SIG-M5 (cell line): ENCODE measurements around the gene DEAF1.
"Not testable (repeated sequence)": the region's sequence is repeated elsewhere in the genome, so short reads cannot be mapped to it uniquely, and the experiment has no call there.

ENCODE experiments used
- DNase-seq: peaks from one replicate; lab custom pipeline; 2025; lab: John Stamatoyannopoulos, UW

DEAF1 gene

GRCh38 chr11:680476-680875 lies 14.5 kb downstream of the DEAF1 start:
- no peak for DNase-seq

- DNase-seq: no peak
Observed at GRCh38 chr11:679271-680207, 15.5 kb downstream of the DEAF1 start.

DNA sequence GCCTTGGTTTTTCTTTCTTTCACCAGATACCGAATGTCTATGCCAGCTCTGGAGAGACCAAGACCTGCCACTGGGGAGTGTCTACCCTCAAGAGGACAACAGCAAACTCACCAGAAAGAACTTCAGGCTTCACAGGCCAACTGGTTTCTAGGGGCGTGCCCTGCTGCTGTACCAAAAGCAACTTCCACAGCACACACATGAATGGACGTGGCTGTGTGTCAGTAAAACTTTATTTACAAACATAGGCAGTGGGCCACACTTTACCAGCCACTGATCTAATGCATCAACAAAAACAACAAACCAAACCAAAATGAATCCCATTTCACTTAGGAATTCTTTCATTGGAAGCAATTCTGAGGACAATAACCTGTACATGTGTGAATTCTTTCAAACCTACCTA lies 16.7 kb downstream of the DEAF1 start:
- no peak for DNase-seq

GRCh38 chr11:674406-674805 lies 20.6 kb downstream of the DEAF1 start:
- DNase-seq: no peak

GRCh38 chr11:673866-674265 lies 21.2 kb downstream of the DEAF1 start:
- no peak for DNase-seq

- no peak for DNase-seq
Observed at GRCh38 chr11:665704-666281, 29.2 kb downstream of the DEAF1 start.

DNA sequence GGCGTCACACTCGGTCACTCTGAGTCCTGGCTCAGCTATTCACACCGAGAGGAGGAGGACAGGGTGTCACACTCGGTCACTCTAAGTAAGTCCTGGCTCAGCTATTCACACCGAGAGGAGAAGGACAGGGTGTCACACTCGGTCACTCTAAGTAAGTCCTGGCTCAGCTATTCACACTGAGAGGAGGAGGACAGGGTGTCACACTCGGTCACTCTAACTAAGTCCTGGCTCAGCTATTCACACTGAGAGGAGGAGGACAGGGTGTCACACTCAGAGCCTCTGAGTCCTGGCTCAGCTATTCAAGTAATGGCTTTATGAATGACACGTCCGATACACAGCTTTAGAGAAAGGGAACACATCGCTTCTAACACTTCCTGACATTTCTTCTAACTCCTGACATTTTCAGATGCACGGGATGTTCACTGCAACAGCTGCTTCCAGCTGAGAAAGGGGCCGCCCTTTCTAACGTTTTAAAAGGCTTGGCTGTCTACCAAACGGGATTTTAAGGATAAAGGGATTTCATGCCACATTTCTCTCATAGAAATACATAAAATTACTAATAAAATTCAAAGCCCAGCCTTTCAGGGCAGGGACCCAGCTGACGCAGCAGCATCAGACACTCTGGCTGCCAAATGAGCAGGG lies 29.8 kb downstream of the DEAF1 start:
- DNase-seq: no peak

- no peak for DNase-seq
Observed at GRCh38 chr11:662689-663274, 32.2 kb downstream of the DEAF1 start.

DNA sequence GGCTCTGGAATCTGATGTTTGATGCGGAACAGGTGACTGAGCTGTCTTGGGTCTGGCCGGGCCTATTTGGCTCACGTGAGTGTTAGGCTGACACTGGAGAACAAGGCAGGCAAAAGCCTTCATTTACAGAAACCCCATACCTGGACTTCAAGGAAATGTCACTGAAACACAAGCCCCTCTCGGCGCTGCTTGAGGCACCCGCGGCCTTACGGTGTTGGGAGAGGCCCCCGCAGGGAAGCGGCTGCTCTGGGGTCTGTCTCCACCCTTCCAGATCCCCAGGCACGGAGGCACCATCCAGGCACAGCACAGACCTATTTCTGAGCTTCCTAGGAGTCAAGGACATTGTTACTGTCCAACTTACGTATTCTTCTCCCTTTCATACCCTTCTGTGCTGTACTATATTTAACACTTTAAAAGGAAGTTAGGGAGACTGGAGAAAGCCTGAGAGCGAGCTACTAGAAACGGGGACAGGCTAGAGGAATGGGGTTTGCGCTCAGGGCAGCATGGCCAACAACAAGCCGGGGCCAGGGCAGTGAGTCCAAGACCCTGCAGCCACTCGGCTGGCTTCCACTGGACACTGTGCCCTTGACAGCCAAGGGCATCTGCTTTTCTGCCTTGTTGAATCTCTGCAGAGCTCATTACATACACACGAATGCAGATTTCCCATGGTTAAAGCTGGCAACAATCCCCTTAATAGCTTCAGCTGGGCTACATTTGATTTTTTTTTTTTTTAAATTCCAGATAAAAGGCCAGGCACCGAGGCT lies 34.2 kb downstream of the DEAF1 start:
- no peak for DNase-seq

- no peak for DNase-seq
Observed at GRCh38 chr11:660281-660680, 34.7 kb downstream of the DEAF1 start.

- DNase-seq: no peak
Observed at GRCh38 chr11:659532-660085, 35.4 kb downstream of the DEAF1 start.

DNA sequence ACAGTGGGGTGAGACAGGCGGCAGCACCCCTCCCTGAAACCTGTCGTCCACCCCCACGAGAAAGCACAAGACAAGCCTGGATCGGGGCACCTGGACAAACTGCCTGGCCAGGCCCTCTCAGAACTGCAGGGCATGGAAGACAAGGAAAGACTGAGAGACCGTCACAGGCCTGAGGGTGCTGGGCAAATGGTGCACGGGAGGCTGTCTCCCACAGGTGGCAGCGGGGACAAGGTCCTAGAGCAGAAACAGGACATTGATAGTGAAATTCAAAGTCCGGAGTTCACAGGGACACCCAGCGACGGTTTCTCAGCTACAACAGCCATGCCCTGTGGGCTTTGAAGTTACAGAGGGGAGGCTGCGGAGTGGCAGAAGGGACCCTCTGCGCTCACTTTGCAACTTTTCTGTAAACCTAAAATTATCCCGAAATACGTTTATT lies 37.3 kb downstream of the DEAF1 start:
- DNase-seq: no peak

DNA sequence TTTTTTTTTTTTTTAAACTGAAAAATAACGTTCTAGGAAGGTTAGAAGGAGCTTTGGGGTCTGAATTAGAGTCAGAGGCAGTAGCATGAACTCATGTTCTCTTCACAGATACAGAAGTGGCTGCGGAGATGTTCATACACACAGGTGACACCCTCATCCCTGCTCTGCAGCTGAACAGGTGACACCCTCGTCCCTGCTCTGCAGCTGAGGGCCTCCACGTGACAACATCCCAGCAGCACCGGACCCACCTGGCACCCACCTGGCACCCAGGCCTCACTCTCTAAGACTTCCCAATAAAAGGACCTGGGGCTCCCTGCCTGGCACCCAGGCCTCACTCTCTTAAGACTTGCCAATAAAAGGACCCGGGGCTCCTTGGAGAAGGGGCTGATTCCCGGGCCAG lies 38.2 kb downstream of the DEAF1 start:
- DNase-seq: no peak

DNA sequence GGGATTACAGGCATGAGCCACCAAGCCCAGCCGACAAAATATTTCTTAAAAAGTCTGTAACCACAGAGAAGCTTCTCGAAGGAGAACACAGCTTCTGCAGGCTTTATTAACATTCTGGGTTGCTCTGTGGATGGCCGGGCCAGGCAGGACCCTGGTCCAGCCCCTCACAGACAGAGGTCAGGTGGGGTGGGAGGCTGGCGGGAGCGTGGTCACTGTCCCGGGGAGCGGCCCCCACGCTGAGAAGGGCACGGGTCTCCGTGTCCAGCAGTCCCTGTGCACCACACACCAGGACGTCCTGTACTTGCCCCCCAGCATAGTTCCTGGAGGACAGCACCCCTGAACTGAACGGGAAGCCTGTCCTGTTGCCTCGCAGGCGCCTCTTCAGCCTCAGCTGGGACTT lies 38.6 kb downstream of the DEAF1 start:
- no peak for DNase-seq

DNA sequence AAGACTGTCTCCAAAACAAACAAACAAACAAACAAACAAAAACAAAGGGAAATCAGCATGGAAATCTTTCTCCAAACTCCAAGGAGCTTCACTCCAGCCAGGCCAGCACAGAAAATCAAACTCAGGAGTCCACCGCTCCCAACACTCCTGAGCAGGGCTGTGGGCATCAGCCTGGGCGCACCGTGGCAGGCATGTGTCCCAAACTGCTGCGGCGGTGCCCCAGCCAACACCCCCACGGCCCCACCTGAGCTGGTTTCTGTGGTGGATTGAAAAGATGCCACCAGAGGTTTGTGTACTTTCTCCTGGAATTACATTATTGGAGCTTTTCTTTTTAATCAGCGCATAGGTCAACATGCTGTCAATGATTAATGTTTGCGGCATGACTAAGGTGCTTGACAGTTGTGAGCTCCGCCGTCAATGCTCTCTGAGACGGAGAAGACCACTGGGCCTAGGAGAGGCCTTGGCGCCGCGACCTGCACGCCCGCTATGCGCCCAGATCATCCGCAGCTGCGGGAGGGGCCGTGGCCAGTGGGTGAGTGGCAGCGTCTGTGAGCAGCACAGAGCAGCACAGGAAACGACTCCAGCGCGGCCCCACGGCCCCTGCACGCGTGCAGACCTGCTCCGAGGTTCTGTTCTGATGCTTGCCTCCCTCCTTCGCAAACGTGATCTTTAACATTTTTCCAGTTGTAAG lies 39.8 kb downstream of the DEAF1 start:
- DNase-seq: no peak

GRCh38 chr11:654444-654843 lies 40.6 kb downstream of the DEAF1 start:
- DNase-seq: not testable (repeated sequence)

DNA sequence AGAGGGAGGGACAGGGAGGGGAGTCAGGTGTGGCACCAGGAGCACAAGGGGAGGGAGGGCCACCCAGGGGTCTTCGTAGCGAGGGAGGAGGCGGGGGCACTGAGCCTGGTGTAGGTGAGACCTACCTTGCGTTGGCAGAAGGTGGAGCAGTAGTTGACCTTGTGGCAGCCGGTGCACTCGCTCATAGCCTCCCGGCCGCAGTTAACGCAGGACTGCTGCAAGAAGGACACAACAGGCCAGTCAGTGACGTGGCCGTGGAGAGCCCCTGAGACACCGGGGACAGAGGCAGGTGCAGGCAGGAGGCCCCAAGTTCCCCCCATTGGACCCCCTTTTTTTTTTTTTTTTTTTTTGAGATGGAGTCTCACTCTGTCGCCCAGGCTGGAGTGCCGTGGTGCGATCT lies 41.2 kb downstream of the DEAF1 start:
- DNase-seq: no peak

GRCh38 chr11:653136-653535 lies 41.9 kb downstream of the DEAF1 start:
- not testable (repeated sequence) for DNase-seq

- no peak for DNase-seq
Observed at GRCh38 chr11:650482-650881, 44.5 kb downstream of the DEAF1 start.

GRCh38 chr11:647672-648158 lies 47.3 kb downstream of the DEAF1 start:
- not testable (repeated sequence) for DNase-seq

DNA sequence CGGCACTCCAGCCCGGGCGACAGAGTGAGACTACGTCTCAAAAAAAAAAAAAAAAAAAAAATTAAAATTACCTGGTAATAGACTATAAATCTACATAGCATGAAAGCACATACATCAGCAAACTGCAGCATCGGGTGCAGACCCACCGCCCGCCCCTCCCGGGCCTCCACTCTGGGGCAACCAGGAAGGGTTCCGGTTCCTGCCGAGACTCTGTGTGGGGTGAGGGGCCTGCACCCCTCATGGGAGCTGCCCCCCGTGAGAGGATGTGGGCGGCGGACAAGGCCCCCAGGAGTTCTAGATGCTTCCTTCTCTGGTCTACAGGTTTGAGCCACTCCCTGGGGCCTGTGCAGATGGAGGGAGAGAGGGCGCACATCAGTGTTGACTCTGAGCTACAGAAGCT lies 48.8 kb downstream of the DEAF1 start:
- DNase-seq: no peak
